Measurements from ENCODE around the gene S100Z.
A peak's percentile ranks its signal among the peaks of the same experiment; 100 is the strongest.
"Not testable (repeated sequence)": the region's sequence is repeated elsewhere in the genome, so short reads cannot be mapped to it uniquely, and the experiment has no call there.

The S100Z gene

GRCh38 chr5:76849419-76850291 lies at the start of gene S100Z:
Gene S100Z, plus strand, starts transcription at chr5:76850014. Its CDS starts 25,346 bp downstream, at chr5:76875360.
- peak; percentile 90 for ATAC-seq

DNA sequence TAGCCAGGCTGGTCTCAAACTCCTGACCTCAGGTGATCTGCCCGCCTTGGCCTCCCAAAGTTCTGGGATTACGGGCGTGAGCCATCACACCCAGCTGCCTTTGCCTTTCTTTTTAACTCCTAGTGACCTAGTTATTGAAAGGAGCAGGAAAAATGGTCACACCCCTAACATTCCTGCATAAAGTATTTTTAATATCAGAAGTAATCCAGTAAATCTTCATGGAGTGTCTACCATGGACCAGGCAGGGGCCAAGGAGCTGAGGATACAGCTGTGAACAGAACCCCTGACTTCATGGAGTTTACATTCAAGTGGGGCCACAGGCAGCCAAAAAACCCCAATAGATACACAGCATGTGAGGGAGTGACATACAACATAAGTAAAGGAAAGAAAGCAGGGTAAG lies 49.2 kb upstream of the S100Z start:
- ATAC-seq: no peak

GRCh38 chr5:76801159-76801802 lies 48.5 kb upstream of the S100Z start:
- no peak for ATAC-seq

DNA sequence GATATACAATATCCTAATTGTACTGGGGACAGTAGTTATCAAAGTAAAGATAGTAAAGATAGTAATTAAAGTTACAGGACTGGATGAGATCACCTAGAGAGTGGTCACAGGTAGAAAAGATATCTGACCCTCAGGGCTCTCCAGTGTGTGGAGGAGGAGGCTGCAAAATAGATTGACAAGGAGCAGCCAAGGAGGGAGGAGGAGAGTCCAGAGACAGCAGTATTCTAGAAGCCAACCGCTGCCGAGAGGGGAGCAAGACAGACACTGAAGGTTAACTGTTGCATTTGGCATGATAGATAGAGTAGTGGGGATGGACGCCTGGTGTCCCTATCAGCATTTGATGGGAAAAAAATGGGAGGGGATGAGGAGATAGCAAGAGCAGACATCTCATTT lies 48.0 kb upstream of the S100Z start:
- ATAC-seq: no peak

- no peak for ATAC-seq
Observed at GRCh38 chr5:76804266-76804665, 45.5 kb upstream of the S100Z start.

DNA sequence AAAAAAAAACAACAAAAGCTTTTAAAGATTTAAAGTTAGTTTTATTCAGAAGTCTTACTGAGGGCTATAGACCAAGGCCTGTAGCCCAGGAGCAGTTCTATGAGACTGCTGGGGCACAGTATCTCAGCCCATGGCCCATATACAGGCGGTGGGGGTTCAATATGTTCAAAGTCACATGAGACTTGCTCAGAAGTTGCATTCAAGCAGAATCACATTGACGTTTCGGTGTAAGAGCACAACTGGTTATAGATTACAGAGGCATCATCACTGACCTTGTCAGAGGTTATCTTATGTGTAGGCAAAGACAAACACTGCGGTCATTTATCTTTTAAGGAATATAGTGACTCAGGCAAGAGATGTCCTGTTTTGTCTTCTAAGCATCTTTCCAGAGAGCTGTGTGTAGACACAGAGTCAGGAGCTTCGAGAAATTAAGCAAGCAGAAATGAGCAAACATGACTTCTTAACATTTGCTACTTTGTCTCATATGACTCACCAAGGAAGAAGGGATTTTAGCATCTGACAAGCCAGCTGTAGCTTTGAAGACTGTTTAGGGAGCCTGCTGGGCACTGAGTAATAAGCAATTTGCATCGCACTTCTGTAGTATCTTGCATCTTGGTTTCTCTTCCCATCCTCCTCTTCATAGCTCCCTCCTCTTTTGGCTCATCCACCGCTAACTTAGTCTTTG lies 43.9 kb upstream of the S100Z start:
- ATAC-seq: no peak

DNA sequence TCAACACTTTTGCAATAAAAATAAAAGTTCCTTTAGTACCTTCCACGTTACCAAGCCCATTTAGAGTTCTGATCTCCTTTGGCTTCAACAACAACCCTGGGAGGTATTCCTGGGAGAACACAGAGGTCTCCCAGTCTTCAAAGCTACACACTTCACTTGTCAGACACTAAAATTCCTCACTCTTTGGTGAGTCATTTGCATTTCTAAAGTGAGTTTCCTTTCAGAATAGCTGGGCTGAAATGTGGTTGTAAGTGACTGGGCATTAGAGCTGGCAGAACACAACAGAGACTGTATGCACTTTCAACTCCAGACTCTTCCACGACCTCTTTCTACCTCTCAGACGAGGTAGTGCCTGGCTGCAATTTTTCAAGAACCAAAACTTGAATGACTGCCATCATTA lies 42.5 kb upstream of the S100Z start:
- ATAC-seq: no peak

- ATAC-seq: no peak
Observed at GRCh38 chr5:76808141-76808691, 41.6 kb upstream of the S100Z start.

GRCh38 chr5:76809141-76809540 lies 40.7 kb upstream of the S100Z start:
- no peak for ATAC-seq

DNA sequence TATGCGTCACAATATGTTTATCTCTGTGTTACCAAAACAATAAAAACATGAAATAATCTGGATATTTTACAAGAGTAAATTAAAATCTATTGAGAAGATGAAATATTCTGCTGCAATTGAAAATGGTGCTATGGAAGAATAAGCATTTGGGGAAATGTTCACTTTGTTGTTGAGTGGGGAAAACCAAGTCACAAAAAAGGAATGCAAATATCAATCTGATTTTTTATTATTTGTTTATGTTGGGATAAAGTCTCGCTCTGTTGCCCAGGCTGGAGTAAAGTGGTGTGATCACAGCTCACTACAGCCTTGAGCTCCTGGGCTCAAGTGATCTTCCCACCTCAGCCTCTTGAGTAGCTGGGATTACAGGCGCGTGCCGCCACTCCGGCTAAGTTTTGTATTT lies 39.6 kb upstream of the S100Z start:
- ATAC-seq: no peak

DNA sequence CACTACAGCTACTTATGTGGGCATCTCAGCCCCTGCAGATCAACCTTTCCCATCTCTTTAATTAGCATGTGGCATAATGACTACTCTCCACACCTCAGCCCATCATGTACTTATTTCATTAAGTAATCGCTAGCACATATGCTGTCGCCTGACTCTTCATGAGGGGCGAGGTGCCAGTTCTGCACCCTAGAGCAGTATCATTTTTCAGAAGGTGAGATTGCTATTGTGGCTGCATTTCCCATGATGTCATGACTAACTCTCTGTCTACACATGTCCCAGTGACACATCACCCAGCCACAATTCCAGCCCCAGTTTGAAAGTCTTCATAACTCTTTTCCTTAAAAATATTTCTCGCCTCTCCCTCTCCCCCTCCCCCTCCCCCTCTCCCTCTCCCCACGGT lies 38.6 kb upstream of the S100Z start:
- ATAC-seq: no peak

DNA sequence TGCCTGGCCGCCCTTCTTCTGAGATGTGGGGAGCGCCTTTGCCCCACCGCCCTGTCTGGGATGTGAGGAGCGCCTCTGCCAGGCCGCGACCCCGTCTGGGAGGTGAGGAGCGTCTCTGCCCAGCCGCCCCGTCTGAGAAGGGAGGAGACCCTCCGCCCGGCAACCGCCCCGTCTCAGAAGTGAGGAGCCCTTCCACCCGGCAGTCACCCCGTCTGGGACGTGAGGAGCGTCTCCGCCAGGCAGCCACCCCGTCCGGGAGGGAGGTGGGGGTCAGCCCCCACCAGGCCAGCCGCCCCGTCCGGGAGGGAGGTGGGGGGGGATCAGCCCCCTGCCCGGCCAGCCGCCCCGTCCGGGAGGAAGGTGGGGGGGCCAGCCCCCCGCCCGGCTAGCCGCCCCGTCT lies 37.6 kb upstream of the S100Z start:
- ATAC-seq: not testable (repeated sequence)

DNA sequence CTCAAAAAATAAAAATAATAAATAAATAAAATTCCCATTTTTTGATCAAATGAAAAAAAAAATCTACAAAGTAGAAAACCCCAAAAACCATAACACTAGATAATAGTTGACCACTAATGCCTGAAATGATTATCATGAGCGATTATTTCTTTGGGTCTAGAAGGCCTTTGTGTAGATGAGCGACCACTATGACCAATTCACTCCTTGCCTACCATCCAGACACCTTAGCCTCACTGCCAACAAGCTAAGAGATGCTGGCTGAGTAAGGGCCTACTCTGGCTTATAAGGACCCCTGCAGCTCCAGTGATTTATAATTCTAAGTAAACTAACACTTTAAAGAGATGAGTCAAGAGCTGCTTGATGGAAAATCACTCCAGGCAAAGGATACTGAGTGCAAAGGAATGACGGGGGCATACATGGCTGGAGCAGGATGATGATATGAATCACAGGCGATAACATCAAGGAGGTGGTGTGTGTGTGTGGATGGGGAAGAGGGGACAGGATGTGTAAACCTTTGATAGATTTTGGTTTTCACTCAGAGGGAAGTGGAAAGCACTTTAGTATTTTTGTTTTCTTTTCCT lies 35.7 kb upstream of the S100Z start:
- ATAC-seq: no peak

DNA sequence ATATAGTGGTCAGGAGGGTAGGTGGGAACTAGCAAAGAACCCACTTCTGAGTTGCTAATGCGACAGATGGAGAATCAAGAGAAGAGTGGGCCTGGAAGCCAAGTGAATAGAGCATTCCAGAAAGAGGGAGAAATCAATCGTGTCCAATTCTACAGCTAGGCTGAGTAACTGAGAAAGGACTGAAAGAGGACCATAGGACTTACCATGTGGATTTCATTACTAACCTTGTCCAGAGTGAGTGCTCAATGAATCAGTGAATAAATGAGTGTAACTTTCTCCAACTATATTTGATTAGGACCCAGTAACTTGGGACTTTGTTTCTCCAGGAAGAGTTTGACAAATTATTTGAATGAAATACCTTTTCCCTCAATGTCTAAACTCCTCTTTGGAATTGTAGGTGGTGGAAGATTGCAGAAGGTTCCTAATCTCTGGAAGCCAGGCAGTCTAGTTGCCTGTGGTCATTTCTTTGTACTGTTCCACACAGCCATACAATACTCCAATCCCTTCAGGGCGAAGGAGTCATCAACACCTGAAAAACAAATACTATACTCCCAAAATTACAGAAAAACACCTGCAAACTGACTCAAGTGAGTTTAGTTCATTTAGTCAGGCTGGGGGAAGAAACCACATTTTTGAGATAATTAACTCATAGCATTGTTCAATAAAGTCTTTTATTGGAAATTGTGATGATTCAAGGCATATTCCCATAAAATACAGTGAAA lies 33.5 kb upstream of the S100Z start:
- no peak for ATAC-seq

DNA sequence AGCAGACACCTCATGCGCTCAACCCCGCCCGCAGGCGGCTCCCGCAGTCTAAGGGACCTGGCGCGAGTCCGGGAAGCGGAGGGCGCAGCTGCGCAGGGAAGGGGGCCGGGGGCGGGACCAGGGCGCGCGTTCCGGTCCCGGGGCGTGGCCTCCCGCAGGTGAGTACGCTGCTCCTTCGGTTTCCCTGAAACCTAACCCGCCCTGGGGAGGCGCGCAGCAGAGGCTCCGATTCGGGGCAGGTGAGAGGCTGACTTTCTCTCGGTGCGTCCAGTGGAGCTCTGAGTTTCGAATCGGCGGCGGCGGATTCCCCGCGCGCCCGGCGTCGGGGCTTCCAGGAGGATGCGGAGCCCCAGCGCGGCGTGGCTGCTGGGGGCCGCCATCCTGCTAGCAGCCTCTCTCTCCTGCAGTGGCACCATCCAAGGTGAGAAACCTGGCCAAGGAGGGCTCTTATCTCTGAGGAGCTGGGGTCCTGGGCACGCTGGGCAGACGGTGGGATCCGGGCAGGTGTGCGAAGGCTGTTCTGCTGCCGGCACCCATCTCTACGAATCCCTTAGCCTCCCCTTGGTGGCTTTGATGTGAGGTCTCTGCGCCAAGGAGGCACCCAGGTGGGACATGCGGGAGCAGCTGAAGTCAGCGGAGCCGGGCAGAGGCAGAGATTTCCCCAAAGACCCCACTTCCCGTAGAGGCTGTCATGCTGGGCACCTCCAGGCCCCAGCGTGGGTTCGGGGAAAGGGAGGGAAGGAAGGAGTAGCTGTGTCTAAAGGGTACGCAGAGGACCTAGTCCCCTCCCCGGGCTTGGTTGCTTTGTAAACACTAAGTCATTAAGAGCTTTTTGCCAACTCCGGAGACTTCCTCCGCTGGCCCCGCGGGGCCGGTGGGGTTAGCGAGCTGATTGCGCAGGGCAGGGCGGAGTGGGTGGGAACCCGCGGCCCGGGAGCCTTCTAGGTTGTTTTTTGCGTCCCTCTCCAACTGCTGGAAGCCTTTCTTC lies 30.7 kb upstream of the S100Z start, which contains the start of gene F2RL1:
Gene F2RL1, plus strand, starts transcription at position 187 of the 988 bp plus-strand sequence. Its CDS starts 153 bp downstream, at position 340.
- peak; percentile 67 to 71 for ATAC-seq

DNA sequence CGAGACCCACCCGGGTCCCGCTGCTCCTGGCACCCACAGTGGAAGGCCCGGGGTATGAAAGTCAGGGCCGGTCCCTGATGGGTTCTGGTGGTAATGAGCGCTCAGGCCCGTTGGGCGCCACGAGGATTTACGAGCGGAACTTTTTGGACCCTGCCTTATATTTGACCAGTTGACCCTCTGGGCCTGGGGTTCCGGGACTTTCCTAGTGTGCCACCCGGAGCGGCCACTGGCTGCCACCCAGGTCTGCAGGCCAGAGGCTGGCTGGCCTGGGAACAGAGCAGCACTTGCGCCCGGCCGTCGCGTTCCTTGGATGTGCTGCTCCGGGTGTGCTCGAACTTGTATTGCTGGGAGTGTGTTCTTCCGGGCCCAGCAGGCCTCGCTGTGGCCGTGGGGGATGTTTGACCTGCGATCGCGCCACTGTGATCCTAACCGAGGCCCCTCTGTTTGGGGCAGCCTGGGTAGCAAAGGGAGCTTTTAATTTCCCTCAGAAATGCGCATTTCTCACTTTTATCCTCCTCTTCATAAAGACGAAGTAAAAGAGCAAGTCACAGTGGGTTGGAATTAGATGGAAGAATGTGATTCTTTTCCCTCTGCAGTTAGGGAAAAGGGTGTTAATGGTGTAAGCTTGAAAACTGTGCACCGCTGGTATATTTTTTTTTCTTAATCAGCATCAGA lies 29.8 kb upstream of the S100Z start:
- ATAC-seq: no peak

DNA sequence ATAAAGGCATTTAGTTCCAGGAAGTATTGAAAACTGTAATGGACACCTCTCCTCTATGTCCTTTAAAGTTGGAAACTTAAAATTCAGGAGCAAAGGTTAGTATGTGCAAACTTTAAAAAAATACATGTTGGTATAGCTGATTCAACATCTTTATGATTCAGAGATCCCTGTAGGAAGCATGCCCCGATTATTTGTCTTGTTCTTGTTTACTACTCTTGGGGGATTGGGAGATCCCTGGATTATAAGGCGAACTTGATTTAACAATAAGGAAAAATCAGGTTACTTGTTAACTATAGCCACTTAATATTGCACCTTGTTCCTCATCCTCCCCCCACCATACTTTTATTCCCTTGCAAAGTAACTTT lies 29.3 kb upstream of the S100Z start:
- no peak for ATAC-seq

DNA sequence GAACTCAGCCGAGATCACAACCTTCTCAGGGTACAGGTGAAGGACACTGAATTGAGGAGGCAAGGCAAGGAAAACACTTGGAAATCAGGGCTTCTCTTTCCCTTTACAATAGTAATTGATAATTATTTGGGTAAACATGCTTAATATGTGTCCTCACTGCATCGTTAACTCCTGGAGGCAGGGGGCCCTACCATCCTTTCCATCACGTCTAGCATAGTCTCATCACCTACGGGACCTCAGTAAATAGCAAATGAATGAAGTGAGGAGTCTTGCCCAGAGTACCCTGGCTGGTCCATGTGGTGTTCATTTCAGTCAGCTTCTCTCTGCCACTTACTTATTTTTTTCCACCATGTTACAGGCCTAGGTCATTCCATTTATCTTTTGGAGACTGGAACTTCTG lies 28.7 kb upstream of the S100Z start:
- ATAC-seq: no peak

GRCh38 chr5:76822105-76822731 lies 27.6 kb upstream of the S100Z start:
- not testable (repeated sequence) for ATAC-seq

- not testable (repeated sequence) for ATAC-seq
Observed at GRCh38 chr5:76826416-76826815, 23.4 kb upstream of the S100Z start.
